CD8-positive, alpha-beta memory T cell (primary cell): ENCODE data around the gene GRXCR1. TPM values are rescaled to one million over a fixed set of nuclear protein-coding genes. Genes with fewer than 3 reads are reported as not detected.

Experiments
- CTCF ChIA-PET: fragments of 350-600 bp; sonication (Branson Sonifier 250); formaldehyde crosslinking; loops from one replicate; lab custom pipeline; 2021; ENCODE audit warnings: antibody characterized with exemption; lab: Charles Lee
- POLR2A ChIA-PET: fragments of 350-600 bp; sonication (Branson Sonifier 250); formaldehyde crosslinking; loops from one replicate; lab custom pipeline; 2021; ENCODE audit warnings: antibody characterized with exemption; lab: Charles Lee
- DNase-seq, 5 donors: peaks; one replicate each; pipeline versions ENCODE4 v3.0.0 to v3.0.0-alpha.2; 2020 to 2022; ENCODE audit warnings: mixed read lengths in 1 of 5
- H3K27ac ChIP-seq: one replicate; pipeline ENCODE4 v1.7.0; 2013; ENCODE audit warnings: low read depth, mild to moderate bottlenecking, low read length, moderate library complexity
- H3K27me3 ChIP-seq: 2 replicates; pipeline ENCODE4 v1.7.0; 2013; ENCODE audit warnings: low read length, mild to moderate bottlenecking; ENCODE audit not compliant: insufficient read depth, poor library complexity, severe bottlenecking
- H3K36me3 ChIP-seq: 2 replicates; pipeline ENCODE4 v1.7.0; 2013; ENCODE audit warnings: mild to moderate bottlenecking, low read length, moderate library complexity; ENCODE audit not compliant: insufficient read depth
- H3K4me1 ChIP-seq: 2 replicates; pipeline ENCODE4 v1.7.0; 2013; ENCODE audit warnings: mild to moderate bottlenecking, low read length, moderate library complexity; ENCODE audit not compliant: insufficient read depth
- H3K4me3 ChIP-seq: 2 replicates; pipeline ENCODE4 v1.7.0; 2013; ENCODE audit warnings: mild to moderate bottlenecking, low read length
- H3K9me3 ChIP-seq: 2 replicates; pipeline ENCODE4 v1.7.0; 2013; ENCODE audit warnings: mild to moderate bottlenecking, low read length
- H3K27ac Mint-ChIP-seq, 8 donors: one replicate each; pipeline ENCODE4 v1.8.0; 2020 to 2021; ENCODE audit warnings: mixed read lengths in 8 of 8, mild to moderate bottlenecking in 6 of 8, inconsistent platforms in 3 of 8, moderate library complexity in 3 of 8
- H3K27me3 Mint-ChIP-seq, 2 donors: one replicate each; pipeline ENCODE4 v1.8.0; 2020 to 2021; ENCODE audit warnings: mixed read lengths in 2 of 2, mild to moderate bottlenecking in 1 of 2, moderate library complexity in 1 of 2
- H3K36me3 Mint-ChIP-seq, 3 donors: one replicate each; pipeline ENCODE4 v1.8.0; 2020 to 2021; ENCODE audit warnings: mixed read lengths in 3 of 3, inconsistent platforms in 1 of 3, mild to moderate bottlenecking in 1 of 3
- H3K4me1 Mint-ChIP-seq, 3 donors: one replicate each; pipeline ENCODE4 v1.8.0; 2020 to 2021; ENCODE audit warnings: mixed read lengths in 3 of 3, inconsistent platforms in 1 of 3, mild to moderate bottlenecking in 1 of 3
- H3K4me3 Mint-ChIP-seq, 7 donors: one replicate each; pipeline ENCODE4 v1.8.0; 2020 to 2021; ENCODE audit warnings: mixed read lengths in 7 of 7, mild to moderate bottlenecking in 6 of 7, moderate library complexity in 4 of 7, inconsistent platforms in 2 of 7
- H3K9me3 Mint-ChIP-seq, 5 donors: one replicate each; pipeline ENCODE4 v1.8.0; 2020 to 2022; ENCODE audit warnings: mixed read lengths in 5 of 5, mild to moderate bottlenecking in 3 of 5, moderate library complexity in 2 of 5, inconsistent platforms in 1 of 5
- polyA plus RNA-seq: library from polyadenylated mRNA; unstranded; fragments of 300-500 nt; fragmentation: Illumina TruSeq; gene quantifications from one replicate; pipeline ENCODE4 v1.2.3, GENCODE V29; 2021
- total RNA-seq, 2 experiments: library from RNA; stranded (reverse); gene quantifications; one replicate each; pipeline ENCODE4 v1.2.3, GENCODE V29; 2021

The GRXCR1 gene
- not detected for total RNA-seq
- not detected for polyA plus RNA-seq

DNA sequence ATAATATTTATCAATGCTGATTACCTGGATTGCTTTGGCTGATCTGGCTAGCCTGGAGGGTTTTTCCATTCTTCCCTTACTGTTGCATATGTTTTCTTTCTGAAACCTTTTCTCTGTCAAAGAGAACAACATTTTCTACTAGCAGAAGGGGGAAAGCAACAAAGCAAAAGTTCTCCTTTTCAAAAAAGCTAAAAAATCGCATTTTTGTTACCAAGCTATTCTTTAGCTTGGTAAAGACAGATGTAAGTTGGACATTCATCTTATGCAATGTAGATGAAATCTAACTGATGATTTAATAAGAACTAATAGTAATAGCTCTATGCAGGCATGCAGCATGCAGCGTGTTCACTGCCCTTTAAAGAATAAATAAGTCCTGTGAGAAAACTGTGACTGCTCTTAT lies at the start of gene GRXCR1:
Gene GRXCR1, plus strand, starts transcription at position 301 of the 400 bp plus-strand sequence. CDS start 554 bp downstream, outside the sequence.
- Histone ChIP-seq H3K4me3 (no peak within 1 kb of the TSS), H3K4me1 (no peaks in the 10 kb centered on the region), H3K9me3 (no peaks in the 10 kb centered on the region), H3K27me3 (no peaks in the 10 kb centered on the region), H3K36me3 (no peaks in the 10 kb centered on the region), H3K27ac (no peak within 1 kb of the TSS)
- Mint-ChIP-seq H3K27me3 (peaks cover 8 to 34% of the 10 kb centered on the region in 2 donors), H3K36me3 (no peaks in the 10 kb centered on the region), H3K4me1 (no peaks in the 10 kb centered on the region), H3K27ac (no peak within 1 kb of the TSS), H3K9me3 (peaks cover 6 to 15% (median 8%) of the 10 kb centered on the region in 5 donors), H3K4me3 (no peak within 1 kb of the TSS)
- DNase-seq = no peak
- ChIA-PET POLR2A (no interaction called here), CTCF (no interaction called here)

DNA sequence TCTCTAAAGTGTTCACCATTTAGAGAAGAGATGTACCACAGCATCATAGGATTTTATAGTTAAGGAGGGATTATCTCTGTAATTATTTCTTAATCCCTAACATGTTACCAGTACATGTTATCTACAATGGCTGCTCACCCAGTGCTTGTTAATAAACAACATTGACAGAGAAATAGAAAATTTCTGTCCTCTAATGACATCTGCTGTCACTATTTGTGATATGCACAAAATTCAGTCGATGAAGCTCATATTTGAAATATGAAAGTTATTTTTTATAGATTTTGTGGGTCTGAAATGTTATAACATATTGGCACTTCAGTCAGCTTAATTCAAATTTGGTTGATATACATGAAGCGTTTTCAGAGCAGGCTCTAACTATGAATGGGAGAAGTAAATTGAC lies 48.8 kb upstream of the GRXCR1 start:
- Mint-ChIP-seq H3K36me3 (no peaks in the 10 kb centered on the region), H3K27me3 (peaks cover 4 to 20% of the 10 kb centered on the region in 2 donors), H3K27ac (no peak overlapping the region), H3K4me3 (no peak overlapping the region), H3K4me1 (no peaks in the 10 kb centered on the region), H3K9me3 (no peaks in the 10 kb centered on the region)
- Histone ChIP-seq H3K36me3 (no peaks in the 10 kb centered on the region), H3K27ac (no peak overlapping the region), H3K4me3 (no peak overlapping the region), H3K4me1 (no peaks in the 10 kb centered on the region), H3K9me3 (no peaks in the 10 kb centered on the region), H3K27me3 (no peaks in the 10 kb centered on the region)
- DNase-seq = no peak
- ChIA-PET POLR2A (no interaction called here), CTCF (interaction anchor here (0.5 kb wide), 1 partner anchor 298 kb away, joined by 3 read pairs; no protein-coding TSS in a partner anchor)

DNA sequence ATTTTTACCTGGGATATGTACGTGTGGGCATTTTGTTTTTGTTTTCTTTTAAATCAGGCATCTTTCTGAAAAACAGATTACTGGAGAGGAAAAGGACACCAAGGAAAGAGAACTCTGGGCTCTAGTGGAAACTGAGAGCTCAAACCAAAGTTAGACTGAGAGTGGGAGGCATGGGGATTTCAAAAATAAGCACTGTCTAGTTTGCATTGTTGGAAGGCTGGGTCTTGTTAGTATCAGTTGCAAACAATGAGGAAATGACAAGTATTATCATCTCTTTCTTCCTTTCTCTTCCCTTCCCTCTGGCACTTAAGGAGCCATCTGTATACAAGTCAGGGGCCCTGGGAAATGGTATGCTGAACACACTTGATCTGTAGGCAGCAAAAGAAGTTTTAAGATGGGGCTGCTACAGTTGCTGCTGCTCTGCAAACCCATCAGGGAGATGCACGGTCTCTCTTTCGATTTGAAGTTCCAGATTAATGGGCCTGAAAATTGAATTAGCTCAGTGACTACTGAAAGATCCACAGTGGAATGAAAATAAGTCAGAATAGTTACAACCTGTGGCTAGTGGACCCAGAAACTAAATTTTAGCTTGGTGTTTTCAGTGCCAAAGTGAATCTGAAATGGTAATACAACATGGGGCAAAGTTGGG lies 48.0 kb upstream of the GRXCR1 start:
- no peaks in the 10 kb centered on the region for H3K9me3 ChIP-seq
- DNase-seq = no peak
- H3K4me3 ChIP-seq = no peak overlapping the region
- ChIA-PET CTCF (no interaction called here), POLR2A (no interaction called here)
- no peaks in the 10 kb centered on the region for H3K27me3 ChIP-seq
- Mint-ChIP-seq H3K27me3 (peaks cover 4 to 20% of the 10 kb centered on the region in 2 donors), H3K27ac (no peak overlapping the region), H3K9me3 (peaks cover 0 to 4% (median 4%) of the 10 kb centered on the region in 5 donors), H3K4me1 (no peaks in the 10 kb centered on the region), H3K36me3 (peaks cover 0 to 3% (median 0%) of the 10 kb centered on the region in 3 donors), H3K4me3 (no peak overlapping the region)
- no peak overlapping the region for H3K27ac ChIP-seq
- H3K36me3 ChIP-seq = no peaks in the 10 kb centered on the region
- H3K4me1 ChIP-seq = no peaks in the 10 kb centered on the region

DNA sequence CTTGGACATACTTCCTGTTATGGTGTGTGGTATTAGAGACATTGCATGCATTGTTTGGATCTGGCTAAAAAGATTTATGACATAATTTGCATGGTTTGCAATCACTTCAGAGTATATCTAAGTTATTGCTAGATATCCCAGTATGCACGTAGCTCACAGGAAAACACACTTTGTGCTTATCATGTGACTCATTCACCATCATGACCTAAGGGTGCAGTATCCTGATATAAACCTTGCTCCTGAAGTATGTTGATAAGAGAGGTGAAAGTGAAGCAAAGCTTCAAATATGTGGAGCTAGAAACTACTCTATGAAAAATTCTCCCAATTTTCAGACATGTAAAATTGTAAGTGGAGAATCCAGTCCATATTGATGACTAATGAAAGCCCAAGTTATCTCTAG lies 46.9 kb upstream of the GRXCR1 start:
- CTCF ChIA-PET = no interaction called here
- no peaks in the 10 kb centered on the region for H3K4me1 ChIP-seq
- no peak for DNase-seq
- no peak overlapping the region for H3K4me3 ChIP-seq
- Mint-ChIP-seq H3K4me3 (no peak overlapping the region), H3K36me3 (peaks cover 0 to 9% (median 0%) of the 10 kb centered on the region in 3 donors), H3K4me1 (no peaks in the 10 kb centered on the region), H3K9me3 (peaks cover 9 to 15% (median 14%) of the 10 kb centered on the region in 5 donors), H3K27ac (no peak overlapping the region), H3K27me3 (peaks cover 4 to 20% of the 10 kb centered on the region in 2 donors)
- H3K36me3 ChIP-seq = no peaks in the 10 kb centered on the region
- no peaks in the 10 kb centered on the region for H3K9me3 ChIP-seq
- no peaks in the 10 kb centered on the region for H3K27me3 ChIP-seq
- no peak overlapping the region for H3K27ac ChIP-seq
- POLR2A ChIA-PET = no interaction called here

DNA sequence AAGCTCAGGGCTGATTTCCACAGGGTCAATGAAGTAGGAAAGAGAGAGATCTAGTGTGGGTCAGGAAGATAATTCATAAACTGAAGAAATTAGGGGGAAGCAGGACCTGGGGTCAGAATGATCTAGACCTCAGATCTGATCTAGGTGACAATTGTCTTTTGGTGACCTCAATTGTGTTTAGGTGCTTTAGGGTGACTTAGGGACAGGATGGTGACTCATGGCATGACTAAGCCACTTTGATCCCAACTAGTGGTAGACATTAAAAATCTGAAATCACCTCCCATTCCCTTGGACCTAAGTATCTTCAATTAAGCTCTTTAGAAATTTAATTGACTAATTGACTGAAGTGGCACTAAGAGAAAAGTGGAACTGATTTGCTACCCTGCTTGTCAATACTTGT lies 36.7 kb upstream of the GRXCR1 start:
- Histone ChIP-seq H3K4me1 (no peaks in the 10 kb centered on the region), H3K27me3 (no peaks in the 10 kb centered on the region), H3K36me3 (no peaks in the 10 kb centered on the region), H3K4me3 (no peak overlapping the region), H3K9me3 (no peaks in the 10 kb centered on the region), H3K27ac (no peak overlapping the region)
- no peaks in the 10 kb centered on the region for H3K4me1 Mint-ChIP-seq
- ChIA-PET CTCF (interaction anchor here (2.0 kb wide), 1 partner anchor 9 kb away, joined by 9 read pairs; no protein-coding TSS in a partner anchor), POLR2A (no interaction called here)
- H3K9me3 Mint-ChIP-seq = peaks cover 0 to 10% (median 6%) of the 10 kb centered on the region in 5 donors
- H3K36me3 Mint-ChIP-seq = no peaks in the 10 kb centered on the region
- no peak for DNase-seq
- peaks cover 4 to 35% of the 10 kb centered on the region in 2 donors for H3K27me3 Mint-ChIP-seq
- H3K27ac Mint-ChIP-seq = no peak overlapping the region
- H3K4me3 Mint-ChIP-seq = no peak overlapping the region

DNA sequence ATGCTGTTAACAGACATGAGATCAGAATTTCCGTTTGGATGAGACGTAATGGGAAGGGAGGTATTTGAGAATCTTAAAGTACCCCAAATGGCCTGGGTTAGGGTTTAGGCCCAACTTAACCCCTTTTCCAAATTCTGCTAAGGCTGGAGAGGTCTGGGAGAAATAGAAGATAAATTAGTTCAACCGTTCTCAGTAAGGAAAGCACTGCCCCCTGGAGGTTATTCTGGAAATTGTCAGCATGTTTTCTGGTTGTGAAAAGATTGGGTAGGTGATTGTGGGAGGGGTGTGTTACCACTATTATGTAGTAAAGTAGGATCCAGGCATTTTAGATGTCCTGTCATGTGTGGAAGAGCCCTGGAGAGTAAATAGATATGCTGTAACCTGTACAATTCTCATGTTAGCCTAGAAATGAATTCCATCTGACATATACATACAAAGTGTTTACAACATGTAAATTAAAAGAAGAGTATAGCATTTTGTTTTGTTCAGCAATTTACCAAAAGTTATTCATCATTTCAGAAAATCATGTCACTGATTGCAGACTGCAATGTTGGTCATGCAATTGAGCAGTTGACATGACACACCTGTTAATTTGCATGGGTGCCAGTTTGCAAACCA lies 26.8 kb upstream of the GRXCR1 start:
- H3K27ac Mint-ChIP-seq = no peak overlapping the region
- Histone ChIP-seq H3K4me3 (no peak overlapping the region), H3K36me3 (no peaks in the 10 kb centered on the region), H3K9me3 (no peaks in the 10 kb centered on the region), H3K27me3 (no peaks in the 10 kb centered on the region), H3K27ac (no peak overlapping the region), H3K4me1 (no peaks in the 10 kb centered on the region)
- ChIA-PET POLR2A (no interaction called here), CTCF (interaction anchor here (0.9 to 1.7 kb wide), 5 partner anchors 10 to 298 kb away, joined by 3 to 12 read pairs (median 3); no protein-coding TSS in a partner anchor)
- no peaks in the 10 kb centered on the region for H3K36me3 Mint-ChIP-seq
- H3K4me1 Mint-ChIP-seq = no peaks in the 10 kb centered on the region
- peak in 4 of 5 donors; percentile 6 to 44 (median 28) for DNase-seq
- H3K4me3 Mint-ChIP-seq = no peak overlapping the region
- H3K9me3 Mint-ChIP-seq = no peaks in the 10 kb centered on the region
- peaks cover 13 to 30% of the 10 kb centered on the region in 2 donors for H3K27me3 Mint-ChIP-seq

DNA sequence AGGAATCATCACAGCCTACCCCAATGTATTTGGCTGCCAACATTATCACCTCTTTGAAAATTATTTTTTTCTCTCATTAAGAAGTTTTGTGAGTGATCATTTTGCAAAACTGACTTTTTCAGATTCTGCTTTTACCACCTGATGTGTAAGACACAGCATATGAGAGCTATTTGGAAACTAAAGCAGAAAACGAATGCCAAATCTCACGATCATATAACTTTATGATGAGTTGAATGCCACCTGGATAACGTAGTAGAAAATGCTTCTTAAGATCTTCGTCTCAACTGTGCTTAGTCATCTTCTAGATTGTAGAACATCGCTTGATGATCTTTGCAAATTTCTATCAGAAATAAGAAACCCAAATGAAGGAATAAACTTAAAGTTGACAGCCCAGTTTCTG lies 21.3 kb upstream of the GRXCR1 start:
- Mint-ChIP-seq H3K4me1 (no peaks in the 10 kb centered on the region), H3K27me3 (peaks cover 10 to 33% of the 10 kb centered on the region in 2 donors), H3K4me3 (no peak overlapping the region), H3K36me3 (no peaks in the 10 kb centered on the region), H3K27ac (no peak overlapping the region), H3K9me3 (no peaks in the 10 kb centered on the region)
- Histone ChIP-seq H3K36me3 (no peaks in the 10 kb centered on the region), H3K4me3 (no peak overlapping the region), H3K4me1 (no peaks in the 10 kb centered on the region), H3K27ac (no peak overlapping the region), H3K27me3 (no peaks in the 10 kb centered on the region), H3K9me3 (no peaks in the 10 kb centered on the region)
- DNase-seq = no peak
- POLR2A ChIA-PET = no interaction called here
- CTCF ChIA-PET = no interaction called here

DNA sequence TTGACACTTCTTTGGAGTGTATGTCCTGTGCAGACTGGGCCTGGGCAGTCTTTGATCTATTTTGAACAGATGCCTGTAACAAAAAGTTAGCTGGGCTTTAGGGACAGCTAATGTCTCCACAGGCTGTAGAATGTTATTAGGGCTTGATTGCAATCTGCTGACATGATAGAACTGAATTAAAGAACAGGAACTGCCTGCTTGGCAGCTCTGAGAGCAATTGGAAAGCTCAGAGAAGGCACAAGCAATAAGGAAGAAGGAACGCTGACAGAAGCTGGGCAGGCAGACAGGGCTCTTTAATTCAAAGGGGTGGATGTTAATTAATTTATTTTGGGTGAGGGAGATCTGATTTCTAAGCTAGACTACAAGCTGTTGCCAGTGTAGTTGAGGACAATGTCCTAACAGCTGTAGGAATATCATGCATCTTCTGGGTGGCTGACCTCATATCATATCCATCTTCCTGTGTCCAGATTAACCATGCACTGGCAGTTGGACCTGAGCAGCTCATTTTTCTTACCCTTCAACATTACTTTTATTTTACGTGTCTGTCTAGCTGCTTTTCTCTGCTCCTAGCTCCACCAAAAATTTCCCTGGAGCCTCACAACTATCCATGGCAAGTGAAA lies 20.7 kb upstream of the GRXCR1 start:
- H3K9me3 Mint-ChIP-seq = no peaks in the 10 kb centered on the region
- H3K4me1 Mint-ChIP-seq = no peaks in the 10 kb centered on the region
- CTCF ChIA-PET = no interaction called here
- H3K27me3 ChIP-seq = no peaks in the 10 kb centered on the region
- POLR2A ChIA-PET = no interaction called here
- H3K4me3 ChIP-seq = no peak overlapping the region
- H3K27me3 Mint-ChIP-seq = peaks cover 10 to 34% of the 10 kb centered on the region in 2 donors
- H3K36me3 Mint-ChIP-seq = no peaks in the 10 kb centered on the region
- no peak for DNase-seq
- H3K9me3 ChIP-seq = no peaks in the 10 kb centered on the region
- H3K27ac Mint-ChIP-seq = peak overlapping the region in 1 of 8 donors; percentile 21
- no peak overlapping the region for H3K4me3 Mint-ChIP-seq
- no peak overlapping the region for H3K27ac ChIP-seq
- no peaks in the 10 kb centered on the region for H3K4me1 ChIP-seq
- no peaks in the 10 kb centered on the region for H3K36me3 ChIP-seq
